Esophagus muscularis mucosa (tissue), 4 donors: ENCODE measurements around the gene FIS1.

Experiments used
- CTCF ChIP-seq, 3 experiments: fragments of 200-600 bp in 2 of 3; fragments of 450-650 bp in 1 of 3; sonication (generic) in 2 of 3; IDR thresholded peaks; one replicate each; pipeline ENCODE4 v1.5.1; 2017 to 2019; ENCODE audit warnings: antibody characterized with exemption in 3 of 3, mild to moderate bottlenecking in 2 of 3, moderate library complexity in 1 of 3
- EP300 ChIP-seq: sonication (generic); formaldehyde crosslinking; IDR thresholded peaks from one replicate; pipeline ENCODE4 v1.6.1; 2017; ENCODE audit warnings: antibody characterized with exemption
- POLR2A ChIP-seq: fragments of 450-650 bp; IDR thresholded peaks from one replicate; pipeline ENCODE4 v1.6.1; 2017; ENCODE audit warnings: antibody characterized with exemption, moderate library complexity, mild to moderate bottlenecking, low read depth
- POLR2AphosphoS5 ChIP-seq, 2 donors: sonication (generic); formaldehyde crosslinking; IDR thresholded peaks; one replicate each; pipeline ENCODE4 v1.6.1; 2017; ENCODE audit warnings: antibody characterized with exemption in 2 of 2

- no peak for TF ChIP-seq CTCF (IDR thresholded peaks at IDR 0.05)
- TF ChIP-seq POLR2A = no peak
- TF ChIP-seq EP300 = no peak
- no peak for TF ChIP-seq POLR2AphosphoS5 (IDR thresholded peaks at IDR 0.05)
These were observed 34.7 kb downstream of the FIS1 start for GRCh38 chr7:101210143-101210542.
